Activated CD4-positive, alpha-beta T cell treated with anti-CD3 and anti-CD28 coated beads for 24 hours (primary cell): ENCODE measurements around the gene MR1.
A peak's percentile ranks its signal among the peaks of the same experiment; 100 is the strongest.

Source experiments
- DNase-seq, 2 donors: peaks; one replicate each; pipeline ENCODE4 v3.0.0-alpha.2; 2020; ENCODE audit warnings: low read depth in 2 of 2

Gene MR1

GRCh38 chr1:181064011-181064623 lies 30.3 kb downstream of the MR1 start:
- no peak for DNase-seq

GRCh38 chr1:181064702-181065101 lies 30.9 kb downstream of the MR1 start:
- DNase-seq = no peak

GRCh38 chr1:181073638-181074037 lies 39.9 kb downstream of the MR1 start:
- no peak for DNase-seq

GRCh38 chr1:181075766-181076350 lies 42.1 kb downstream of the MR1 start:
- no peak for DNase-seq

GRCh38 chr1:181076852-181077251 lies 43.1 kb downstream of the MR1 start:
- no peak for DNase-seq

- DNase-seq = no peak
Measured at GRCh38 chr1:181077576-181078242, 43.9 kb downstream of the MR1 start.

- no peak for DNase-seq
Measured at GRCh38 chr1:181079382-181079781, 45.6 kb downstream of the MR1 start.

GRCh38 chr1:181079920-181080319 lies 46.1 kb downstream of the MR1 start:
- DNase-seq = no peak

GRCh38 chr1:181080556-181080955 lies 46.8 kb downstream of the MR1 start:
- no peak for DNase-seq

GRCh38 chr1:181081395-181081794 lies 47.6 kb downstream of the MR1 start:
- no peak for DNase-seq

GRCh38 chr1:181083842-181084605 lies 50.2 kb downstream of the MR1 start:
- no peak for DNase-seq

- no peak for DNase-seq
Measured at GRCh38 chr1:181084606-181084969, 50.8 kb downstream of the MR1 start.

- DNase-seq = no peak
Measured at GRCh38 chr1:181086091-181086490, 52.3 kb downstream of the MR1 start.

GRCh38 chr1:181086926-181087325 lies 53.1 kb downstream of the MR1 start:
- DNase-seq = no peak

GRCh38 chr1:181087400-181087901 lies 53.7 kb downstream of the MR1 start:
- DNase-seq = no peak

- DNase-seq = peak; percentile 90 to 92
Measured at GRCh38 chr1:181088079-181089016, 54.6 kb downstream of the MR1 start, which contains the start of gene IER5. Gene IER5 (plus strand): TSS chr1:181088700. CDS start chr1:181088903, 203 bp downstream.

- DNase-seq = peak in 1 of 2 donors; percentile 11
Measured at GRCh38 chr1:181089017-181089675, 55.4 kb downstream of the MR1 start.

- DNase-seq = peak; percentile 57
Measured at GRCh38 chr1:181089676-181090544, 56.1 kb downstream of the MR1 start.

- no peak for DNase-seq
Measured at GRCh38 chr1:181090641-181091126, 56.9 kb downstream of the MR1 start.
